SK-N-SH treated with all-trans-retinoic acid at 6 μM for 48 hours (cell line): ENCODE data around the gene UGGT2.
"Not testable (repeated sequence)": the region's sequence is repeated elsewhere in the genome, so short reads cannot be mapped to it uniquely, and the experiment has no call there.

ENCODE experiments used
- ATAC-seq: fragments of 200-7000 bp; cut with Tn5 transposase; 3 replicates; pipeline ENCODE4 v1.9.1; 2020; ENCODE audit warnings: mild to moderate bottlenecking, moderate library complexity
- BACH2 ChIP-seq: fragments of 250-450 bp; sonication (Bioruptor Pico); IDR thresholded peaks from 2 replicates; pipeline ENCODE4 v1.9.0; 2021; ENCODE audit warnings: mild to moderate bottlenecking, borderline replicate concordance
- CSDC2 ChIP-seq: fragments of 250-450 bp; sonication (Bioruptor Pico); IDR thresholded peaks from 2 replicates; pipeline ENCODE4 v1.5.0; 2020; ENCODE audit warnings: mild to moderate bottlenecking, moderate library complexity
- CSRNP3 ChIP-seq: fragments of 250-450 bp; sonication (Bioruptor Pico); IDR thresholded peaks from 2 replicates; pipeline ENCODE4 v1.5.1; 2021; ENCODE audit warnings: mild to moderate bottlenecking, moderate library complexity
- ESRRG ChIP-seq: fragments of 250-450 bp; sonication (Bioruptor Pico); IDR thresholded peaks from 2 replicates; pipeline ENCODE4 v1.6.1; 2021; ENCODE audit warnings: mild to moderate bottlenecking
- ISL1 ChIP-seq: fragments of 250-450 bp; sonication (Bioruptor Pico); IDR thresholded peaks from 2 replicates; pipeline ENCODE4 v2.1.2; 2022; ENCODE audit warnings: mild to moderate bottlenecking, moderate library complexity
- OSR1 ChIP-seq: fragments of 250-450 bp; sonication (Bioruptor Pico); IDR thresholded peaks from 2 replicates; pipeline ENCODE4 v1.8.0; 2022; ENCODE audit warnings: moderate library complexity, mild to moderate bottlenecking, inconsistent platforms
- RARB ChIP-seq: fragments of 250-450 bp; sonication (Bioruptor Pico); IDR thresholded peaks from 2 replicates; pipeline ENCODE4 v1.8.0; 2021; ENCODE audit warnings: mild to moderate bottlenecking, moderate library complexity
- SNAI2 ChIP-seq: fragments of 250-450 bp; sonication (Bioruptor Pico); IDR thresholded peaks from 2 replicates; pipeline ENCODE4 v1.5.0; 2020; ENCODE audit warnings: mild to moderate bottlenecking, moderate library complexity
- TCF4 ChIP-seq: fragments of 250-450 bp; sonication (Bioruptor Pico); IDR thresholded peaks from 2 replicates; pipeline ENCODE4 v1.8.0; 2021; ENCODE audit warnings: mild to moderate bottlenecking, moderate library complexity, borderline replicate concordance
- TOX ChIP-seq: fragments of 250-450 bp; sonication (Bioruptor Pico); IDR thresholded peaks from 2 replicates; pipeline ENCODE4 v1.8.0; 2021; ENCODE audit warnings: mild to moderate bottlenecking, moderate library complexity, borderline replicate concordance
- ZC3H10 ChIP-seq: fragments of 250-450 bp; sonication (Bioruptor Pico); IDR thresholded peaks from 2 replicates; pipeline ENCODE4 v1.5.1; 2021; ENCODE audit warnings: mild to moderate bottlenecking, moderate library complexity
- ZFP3 ChIP-seq: fragments of 250-450 bp; sonication (Bioruptor Pico); IDR thresholded peaks from 2 replicates; pipeline ENCODE4 v1.5.0; 2020; ENCODE audit warnings: mild to moderate bottlenecking, moderate library complexity
- ZNF565 ChIP-seq: fragments of 450-650 bp; formaldehyde crosslinking; conservative IDR thresholded peaks from 2 replicates; pipeline ENCODE4 v1.5.0; 2020; ENCODE audit warnings: low read depth, mild to moderate bottlenecking, moderate library complexity
- ZNF70 ChIP-seq: fragments of 450-650 bp; formaldehyde crosslinking; IDR thresholded peaks from 2 replicates; pipeline ENCODE4 v1.5.0; 2020; ENCODE audit warnings: mild to moderate bottlenecking, moderate library complexity
- ZNF8 ChIP-seq: fragments of 450-650 bp; formaldehyde crosslinking; IDR thresholded peaks from 2 replicates; pipeline ENCODE4 v1.5.0; 2020; ENCODE audit warnings: mild to moderate bottlenecking, moderate library complexity
- TF ChIP-seq, protein P1 (sequence below): fragments of 250-450 bp; sonication (Bioruptor Pico); IDR thresholded peaks from 2 replicates; pipeline ENCODE4 v1.8.0; 2021; ENCODE audit warnings: low read depth, mild to moderate bottlenecking, moderate library complexity, borderline replicate concordance
- TF ChIP-seq, protein P2 (sequence below): fragments of 250-450 bp; sonication (Bioruptor Pico); IDR thresholded peaks from 2 replicates; pipeline ENCODE4 v1.5.1; 2020; ENCODE audit warnings: low read depth, mild to moderate bottlenecking, moderate library complexity
- TF ChIP-seq, protein P3 (sequence below): fragments of 250-450 bp; sonication (Bioruptor Pico); IDR thresholded peaks from 2 replicates; pipeline ENCODE4 v1.8.0; 2020; ENCODE audit warnings: mild to moderate bottlenecking, moderate library complexity, borderline replicate concordance

UGGT2 gene

DNA sequence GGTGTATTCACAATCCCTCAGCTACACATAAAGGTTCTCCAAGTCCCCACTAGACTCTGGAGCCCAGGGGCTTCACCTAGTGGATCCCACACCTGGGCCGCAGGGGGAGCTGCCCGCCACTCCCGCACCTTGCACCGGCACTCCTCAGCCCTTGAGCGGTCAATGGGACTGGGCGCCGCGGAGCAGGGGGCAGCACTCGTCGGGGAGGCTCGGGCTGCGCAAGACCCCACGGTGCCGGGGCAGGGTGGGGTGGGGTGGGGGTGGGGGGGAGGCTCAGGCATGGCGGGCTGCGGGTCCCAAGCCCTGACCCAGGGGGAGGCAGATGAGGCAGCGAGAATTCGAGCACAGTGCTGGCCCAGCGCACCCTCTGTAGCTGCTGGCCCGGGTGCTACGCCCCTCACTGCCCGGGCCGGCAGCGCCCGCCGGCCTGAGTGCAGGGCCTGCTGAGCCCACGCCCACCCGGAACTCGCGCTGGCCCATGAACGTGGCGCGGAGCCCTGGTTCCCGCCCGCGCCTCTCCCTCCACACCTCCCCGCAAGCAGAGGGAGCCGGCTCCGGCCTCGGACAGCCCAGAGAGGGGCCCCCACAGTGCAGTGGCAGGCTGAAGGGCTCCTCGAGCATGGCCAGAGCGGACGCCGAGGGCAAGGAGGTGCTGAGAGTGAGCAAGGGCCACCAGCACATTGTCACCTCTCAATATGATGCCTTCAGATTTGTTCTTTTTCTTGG lies 121.7 kb downstream of the UGGT2 start:
- TF ChIP-seq SNAI2 (no peak), ISL1 (CRISPR knock-in tag) (no peak), OSR1 (CRISPR knock-in tag) (no peak), ZFP3 (CRISPR knock-in tag) (no peak), TCF4 (CRISPR knock-in tag) (no peak), TOX (CRISPR knock-in tag) (no peak), CSDC2 (CRISPR knock-in tag) (no peak), ZNF8 (CRISPR knock-in tag) (no peak), ESRRG (CRISPR knock-in tag) (no peak), ZNF70 (CRISPR knock-in tag) (no peak), CSRNP3 (CRISPR knock-in tag) (no peak)
- TF ChIP-seq, protein P1, sequence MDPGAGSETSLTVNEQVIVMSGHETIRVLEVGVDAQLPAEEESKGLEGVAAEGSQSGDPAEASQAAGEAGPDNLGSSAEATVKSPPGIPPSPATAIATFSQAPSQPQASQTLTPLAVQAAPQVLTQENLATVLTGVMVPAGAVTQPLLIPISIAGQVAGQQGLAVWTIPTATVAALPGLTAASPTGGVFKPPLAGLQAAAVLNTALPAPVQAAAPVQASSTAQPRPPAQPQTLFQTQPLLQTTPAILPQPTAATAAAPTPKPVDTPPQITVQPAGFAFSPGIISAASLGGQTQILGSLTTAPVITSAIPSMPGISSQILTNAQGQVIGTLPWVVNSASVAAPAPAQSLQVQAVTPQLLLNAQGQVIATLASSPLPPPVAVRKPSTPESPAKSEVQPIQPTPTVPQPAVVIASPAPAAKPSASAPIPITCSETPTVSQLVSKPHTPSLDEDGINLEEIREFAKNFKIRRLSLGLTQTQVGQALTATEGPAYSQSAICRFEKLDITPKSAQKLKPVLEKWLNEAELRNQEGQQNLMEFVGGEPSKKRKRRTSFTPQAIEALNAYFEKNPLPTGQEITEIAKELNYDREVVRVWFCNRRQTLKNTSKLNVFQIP (CRISPR knock-in tag): no peak
- TF ChIP-seq, protein P2, sequence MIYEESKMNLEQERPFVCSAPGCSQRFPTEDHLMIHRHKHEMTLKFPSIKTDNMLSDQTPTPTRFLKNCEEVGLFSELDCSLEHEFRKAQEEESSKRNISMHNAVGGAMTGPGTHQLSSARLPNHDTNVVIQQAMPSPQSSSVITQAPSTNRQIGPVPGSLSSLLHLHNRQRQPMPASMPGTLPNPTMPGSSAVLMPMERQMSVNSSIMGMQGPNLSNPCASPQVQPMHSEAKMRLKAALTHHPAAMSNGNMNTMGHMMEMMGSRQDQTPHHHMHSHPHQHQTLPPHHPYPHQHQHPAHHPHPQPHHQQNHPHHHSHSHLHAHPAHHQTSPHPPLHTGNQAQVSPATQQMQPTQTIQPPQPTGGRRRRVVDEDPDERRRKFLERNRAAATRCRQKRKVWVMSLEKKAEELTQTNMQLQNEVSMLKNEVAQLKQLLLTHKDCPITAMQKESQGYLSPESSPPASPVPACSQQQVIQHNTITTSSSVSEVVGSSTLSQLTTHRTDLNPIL: no peak
- no peak for ATAC-seq

DNA sequence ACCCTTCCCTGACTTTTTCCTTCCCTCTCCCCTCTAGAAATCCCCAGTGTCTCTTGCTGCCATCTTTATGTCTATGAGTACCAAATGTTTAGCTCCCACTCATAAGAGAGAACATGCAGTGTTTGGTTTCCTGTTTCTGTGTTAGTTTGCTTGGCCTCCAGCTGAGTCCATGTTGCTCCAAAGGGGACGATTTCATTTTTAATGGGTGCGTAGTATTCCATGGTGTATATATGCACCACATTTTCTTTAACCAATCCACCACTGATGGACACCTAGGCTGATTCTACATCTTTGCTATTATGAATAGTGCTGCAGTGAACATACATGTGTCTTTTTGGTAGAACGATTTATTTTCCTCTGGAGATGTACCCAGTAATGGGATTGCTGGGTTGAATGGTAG lies 123.8 kb downstream of the UGGT2 start:
- TF ChIP-seq OSR1 (CRISPR knock-in tag) (no peak), CSDC2 (CRISPR knock-in tag) (no peak), ESRRG (CRISPR knock-in tag) (no peak)
- TF ChIP-seq, all 23 proteins: peak for 0
- no peak for ATAC-seq

GRCh38 chr13:95928367-95928906 lies 124.8 kb downstream of the UGGT2 start:
- ATAC-seq: not testable (repeated sequence)

- ATAC-seq: no peak
- no peak for TF ChIP-seq ZNF565 (CRISPR knock-in tag)
- no peak for TF ChIP-seq SNAI2
- TF ChIP-seq, protein P3, sequence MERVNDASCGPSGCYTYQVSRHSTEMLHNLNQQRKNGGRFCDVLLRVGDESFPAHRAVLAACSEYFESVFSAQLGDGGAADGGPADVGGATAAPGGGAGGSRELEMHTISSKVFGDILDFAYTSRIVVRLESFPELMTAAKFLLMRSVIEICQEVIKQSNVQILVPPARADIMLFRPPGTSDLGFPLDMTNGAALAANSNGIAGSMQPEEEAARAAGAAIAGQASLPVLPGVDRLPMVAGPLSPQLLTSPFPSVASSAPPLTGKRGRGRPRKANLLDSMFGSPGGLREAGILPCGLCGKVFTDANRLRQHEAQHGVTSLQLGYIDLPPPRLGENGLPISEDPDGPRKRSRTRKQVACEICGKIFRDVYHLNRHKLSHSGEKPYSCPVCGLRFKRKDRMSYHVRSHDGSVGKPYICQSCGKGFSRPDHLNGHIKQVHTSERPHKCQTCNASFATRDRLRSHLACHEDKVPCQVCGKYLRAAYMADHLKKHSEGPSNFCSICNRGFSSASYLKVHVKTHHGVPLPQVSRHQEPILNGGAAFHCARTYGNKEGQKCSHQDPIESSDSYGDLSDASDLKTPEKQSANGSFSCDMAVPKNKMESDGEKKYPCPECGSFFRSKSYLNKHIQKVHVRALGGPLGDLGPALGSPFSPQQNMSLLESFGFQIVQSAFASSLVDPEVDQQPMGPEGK: no peak
- no peak for TF ChIP-seq ISL1 (CRISPR knock-in tag)
- no peak for TF ChIP-seq ZNF8 (CRISPR knock-in tag)
- TF ChIP-seq RARB (CRISPR knock-in tag): no peak
- no peak for TF ChIP-seq ZC3H10 (CRISPR knock-in tag)
- TF ChIP-seq BACH2 (CRISPR knock-in tag): no peak
Observed at GRCh38 chr13:95926231-95926630, 127.0 kb downstream of the UGGT2 start.

GRCh38 chr13:95924389-95924994 lies 128.7 kb downstream of the UGGT2 start:
- TF ChIP-seq ISL1 (CRISPR knock-in tag) (peak; percentile 40; the same call in 1 of the 2 replicates), OSR1 (CRISPR knock-in tag) (no peak)
- ATAC-seq: peak; percentile 91
